ENCODE measurements around the gene RGR. TPM values are rescaled to one million over a fixed set of nuclear protein-coding genes. Genes with fewer than 3 reads are reported as not detected.

Gene RGR
- total RNA-seq, 1 experiment from 2014 or later: not detected

GRCh38 chr10:84290235-84290634, 45.4 kb downstream of the RGR start:
- DNase-seq (ENCODE audit: low spot score) (no peak), ATAC-seq (no peak)
- ChIA-PET POLR2A (no interaction called here), CTCF (no interaction called here)
- Mint-ChIP-seq H3K4me3 (no peak overlapping the region), H3K36me3 (no peaks in the 10 kb centered on the region), H3K27me3 (ENCODE audit: low read depth) (no peaks in the 10 kb centered on the region), H3K4me1 (peaks cover 17% of the 10 kb centered on the region), H3K9me3 (no peaks in the 10 kb centered on the region), H3K27ac (no peak overlapping the region)
- TF ChIP-seq RORB (CRISPR knock-in tag; IDR thresholded peaks at IDR 0.05): no peak

GRCh38 chr10:84291384-84291783, 46.5 kb downstream of the RGR start:
- CTCF ChIA-PET: interaction anchor here (0.9 to 1.0 kb wide), 2 partner anchors 27 to 61 kb away, joined by 3 to 4 read pairs; no protein-coding TSS in a partner anchor
- Mint-ChIP-seq H3K27me3 (ENCODE audit: low read depth) (no peaks in the 10 kb centered on the region), H3K36me3 (no peaks in the 10 kb centered on the region), H3K4me3 (no peak overlapping the region), H3K27ac (no peak overlapping the region), H3K9me3 (no peaks in the 10 kb centered on the region), H3K4me1 (peaks cover 27% of the 10 kb centered on the region)
- peak; percentile 83 for ATAC-seq
- POLR2A ChIA-PET: no interaction called here
- DNase-seq (ENCODE audit: low spot score): peak; percentile 48
- TF ChIP-seq ZNF532 (CRISPR knock-in tag; IDR thresholded peaks at IDR 0.05; ENCODE audit: borderline replicate concordance) (no peak), SOX15 (CRISPR knock-in tag; IDR thresholded peaks at IDR 0.05) (no peak), NFE2L1 (CRISPR knock-in tag; IDR thresholded peaks at IDR 0.05) (peak; percentile 93), HMGA2 (CRISPR knock-in tag; IDR thresholded peaks at IDR 0.05) (no peak), SMAD4 (CRISPR knock-in tag; IDR thresholded peaks at IDR 0.05) (peak; percentile 96), TEAD4 (CRISPR knock-in tag; IDR thresholded peaks at IDR 0.05) (peak; percentile 98), SP1 (CRISPR knock-in tag; conservative IDR thresholded peaks at IDR 0.05) (0 out of 2 replicates have a peak, but pooled peaks have one; percentile 25), CTCF (IDR thresholded peaks at IDR 0.05) (no peak), ZNF263 (CRISPR knock-in tag; IDR thresholded peaks at IDR 0.05; ENCODE audit: low read depth) (no peak), FOXK1 (CRISPR knock-in tag; IDR thresholded peaks at IDR 0.05) (peak; percentile 93), ZNF423 (CRISPR knock-in tag; IDR thresholded peaks at IDR 0.05) (no peak), CREM (CRISPR knock-in tag; IDR thresholded peaks at IDR 0.05) (peak; percentile 89; the same call in 1 of the 2 replicates), IRF2 (CRISPR knock-in tag; IDR thresholded peaks at IDR 0.05; ENCODE audit: borderline replicate concordance, low read depth) (no peak), ZNF671 (CRISPR knock-in tag; IDR thresholded peaks at IDR 0.05) (no peak), ATF6 (CRISPR knock-in tag; IDR thresholded peaks at IDR 0.05) (peak; percentile 84; the same call in 1 of the 2 replicates), JAZF1 (CRISPR knock-in tag; IDR thresholded peaks at IDR 0.05) (no peak), ELF4 (CRISPR knock-in tag; IDR thresholded peaks at IDR 0.05; ENCODE audit: low read depth) (peak; percentile 54; the same call in 1 of the 2 replicates)
- TF ChIP-seq, protein P1, sequence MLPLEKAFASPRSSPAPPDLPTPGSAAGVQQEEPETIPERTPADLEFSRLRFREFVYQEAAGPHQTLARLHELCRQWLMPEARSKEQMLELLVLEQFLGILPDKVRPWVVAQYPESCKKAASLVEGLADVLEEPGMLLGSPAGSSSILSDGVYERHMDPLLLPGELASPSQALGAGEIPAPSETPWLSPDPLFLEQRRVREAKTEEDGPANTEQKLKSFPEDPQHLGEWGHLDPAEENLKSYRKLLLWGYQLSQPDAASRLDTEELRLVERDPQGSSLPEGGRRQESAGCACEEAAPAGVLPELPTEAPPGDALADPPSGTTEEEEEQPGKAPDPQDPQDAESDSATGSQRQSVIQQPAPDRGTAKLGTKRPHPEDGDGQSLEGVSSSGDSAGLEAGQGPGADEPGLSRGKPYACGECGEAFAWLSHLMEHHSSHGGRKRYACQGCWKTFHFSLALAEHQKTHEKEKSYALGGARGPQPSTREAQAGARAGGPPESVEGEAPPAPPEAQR (CRISPR knock-in tag; IDR thresholded peaks at IDR 0.05): 0 out of 2 replicates have a peak, but pooled peaks have one; percentile 69
- TF ChIP-seq, protein P2, sequence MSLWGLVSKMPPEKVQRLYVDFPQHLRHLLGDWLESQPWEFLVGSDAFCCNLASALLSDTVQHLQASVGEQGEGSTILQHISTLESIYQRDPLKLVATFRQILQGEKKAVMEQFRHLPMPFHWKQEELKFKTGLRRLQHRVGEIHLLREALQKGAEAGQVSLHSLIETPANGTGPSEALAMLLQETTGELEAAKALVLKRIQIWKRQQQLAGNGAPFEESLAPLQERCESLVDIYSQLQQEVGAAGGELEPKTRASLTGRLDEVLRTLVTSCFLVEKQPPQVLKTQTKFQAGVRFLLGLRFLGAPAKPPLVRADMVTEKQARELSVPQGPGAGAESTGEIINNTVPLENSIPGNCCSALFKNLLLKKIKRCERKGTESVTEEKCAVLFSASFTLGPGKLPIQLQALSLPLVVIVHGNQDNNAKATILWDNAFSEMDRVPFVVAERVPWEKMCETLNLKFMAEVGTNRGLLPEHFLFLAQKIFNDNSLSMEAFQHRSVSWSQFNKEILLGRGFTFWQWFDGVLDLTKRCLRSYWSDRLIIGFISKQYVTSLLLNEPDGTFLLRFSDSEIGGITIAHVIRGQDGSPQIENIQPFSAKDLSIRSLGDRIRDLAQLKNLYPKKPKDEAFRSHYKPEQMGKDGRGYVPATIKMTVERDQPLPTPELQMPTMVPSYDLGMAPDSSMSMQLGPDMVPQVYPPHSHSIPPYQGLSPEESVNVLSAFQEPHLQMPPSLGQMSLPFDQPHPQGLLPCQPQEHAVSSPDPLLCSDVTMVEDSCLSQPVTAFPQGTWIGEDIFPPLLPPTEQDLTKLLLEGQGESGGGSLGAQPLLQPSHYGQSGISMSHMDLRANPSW (CRISPR knock-in tag; conservative IDR thresholded peaks at IDR 0.05; ENCODE audit: low read depth): 0 out of 2 replicates have a peak, but pooled peaks have one; percentile 51
- TF ChIP-seq, protein P3, sequence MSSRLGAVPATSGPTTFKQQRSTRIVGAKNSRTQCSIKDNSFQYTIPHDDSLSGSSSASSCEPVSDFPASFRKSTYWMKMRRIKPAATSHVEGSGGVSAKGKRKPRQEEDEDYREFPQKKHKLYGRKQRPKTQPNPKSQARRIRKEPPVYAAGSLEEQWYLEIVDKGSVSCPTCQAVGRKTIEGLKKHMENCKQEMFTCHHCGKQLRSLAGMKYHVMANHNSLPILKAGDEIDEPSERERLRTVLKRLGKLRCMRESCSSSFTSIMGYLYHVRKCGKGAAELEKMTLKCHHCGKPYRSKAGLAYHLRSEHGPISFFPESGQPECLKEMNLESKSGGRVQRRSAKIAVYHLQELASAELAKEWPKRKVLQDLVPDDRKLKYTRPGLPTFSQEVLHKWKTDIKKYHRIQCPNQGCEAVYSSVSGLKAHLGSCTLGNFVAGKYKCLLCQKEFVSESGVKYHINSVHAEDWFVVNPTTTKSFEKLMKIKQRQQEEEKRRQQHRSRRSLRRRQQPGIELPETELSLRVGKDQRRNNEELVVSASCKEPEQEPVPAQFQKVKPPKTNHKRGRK (CRISPR knock-in tag; IDR thresholded peaks at IDR 0.05; ENCODE audit: borderline replicate concordance): peak; percentile 79; the same call in 1 of the 2 replicates

Measured in WTC11 (cell line).